Nephron (organoid): Measurements from ENCODE around the gene CHST8.

Experiments used
- H3K27ac Mint-ChIP-seq, 3 experiments: 2 replicates each; pipeline ENCODE4 v1.8.0; 2020; ENCODE audit warnings: mixed read lengths in 3 of 3, mild to moderate bottlenecking in 2 of 3, moderate library complexity in 1 of 3
- H3K27me3 Mint-ChIP-seq: 2 replicates; pipeline ENCODE4 v1.8.0; 2021; ENCODE audit warnings: low read depth, mild to moderate bottlenecking, moderate library complexity, mixed read lengths
- H3K36me3 Mint-ChIP-seq: 2 replicates; pipeline ENCODE4 v1.8.0; 2020; ENCODE audit warnings: low read depth, mixed read lengths
- H3K4me1 Mint-ChIP-seq: 2 replicates; pipeline ENCODE4 v1.8.0; 2020; ENCODE audit warnings: mixed read lengths
- H3K4me3 Mint-ChIP-seq, 3 experiments: 2 replicates each; pipeline ENCODE4 v1.8.0; 2020; ENCODE audit warnings: mild to moderate bottlenecking in 3 of 3, mixed read lengths in 3 of 3, moderate library complexity in 2 of 3
- H3K9me3 Mint-ChIP-seq: 2 replicates; pipeline ENCODE4 v1.8.0; 2020; ENCODE audit warnings: mixed read lengths
- CTCF ChIP-seq, 3 experiments: fragments of 200-600 bp; sonication (generic); IDR thresholded peaks; one replicate each; pipeline ENCODE4 v1.5.0; 2021; ENCODE audit warnings: antibody characterized with exemption in 3 of 3; ENCODE audit not compliant: unreplicated experiment in 3 of 3

CHST8 gene

GRCh38 chr19:33686262-33686661 lies 64.5 kb downstream of the CHST8 start:
- H3K27me3 Mint-ChIP-seq = peaks cover 62% of the 10 kb centered on the region
- H3K27ac Mint-ChIP-seq = no peak overlapping the region
- no peak for TF ChIP-seq CTCF (IDR thresholded peaks at IDR 0.05; ENCODE audit: unreplicated experiment in 3 of 3)
- H3K36me3 Mint-ChIP-seq = no peaks in the 10 kb centered on the region
- H3K4me1 Mint-ChIP-seq = peaks cover 5% of the 10 kb centered on the region
- no peaks in the 10 kb centered on the region for H3K9me3 Mint-ChIP-seq
- H3K4me3 Mint-ChIP-seq = no peak overlapping the region

GRCh38 chr19:33686687-33687480 lies 65.1 kb downstream of the CHST8 start:
- Mint-ChIP-seq H3K36me3 (no peaks in the 10 kb centered on the region), H3K4me3 (no peak overlapping the region), H3K27me3 (peaks cover 66% of the 10 kb centered on the region), H3K9me3 (no peaks in the 10 kb centered on the region), H3K4me1 (peaks cover 5% of the 10 kb centered on the region), H3K27ac (no peak overlapping the region)
- TF ChIP-seq CTCF (IDR thresholded peaks at IDR 0.05; ENCODE audit: unreplicated experiment in 3 of 3) = no peak

- H3K4me1 Mint-ChIP-seq = peaks cover 5% of the 10 kb centered on the region
- no peaks in the 10 kb centered on the region for H3K9me3 Mint-ChIP-seq
- H3K27ac Mint-ChIP-seq = no peak overlapping the region
- peaks cover 62% of the 10 kb centered on the region for H3K27me3 Mint-ChIP-seq
- H3K4me3 Mint-ChIP-seq = no peak overlapping the region
- no peak for TF ChIP-seq CTCF (IDR thresholded peaks at IDR 0.05; ENCODE audit: unreplicated experiment in 3 of 3)
- H3K36me3 Mint-ChIP-seq = no peaks in the 10 kb centered on the region
Observed at GRCh38 chr19:33687481-33688170, 65.9 kb downstream of the CHST8 start.

GRCh38 chr19:33688171-33688992 lies 66.6 kb downstream of the CHST8 start:
- H3K27ac Mint-ChIP-seq = no peak overlapping the region
- H3K4me3 Mint-ChIP-seq = no peak overlapping the region
- TF ChIP-seq CTCF (IDR thresholded peaks at IDR 0.05; ENCODE audit: unreplicated experiment in 3 of 3) = no peak
- H3K36me3 Mint-ChIP-seq = no peaks in the 10 kb centered on the region
- H3K4me1 Mint-ChIP-seq = peaks cover 5% of the 10 kb centered on the region
- peaks cover 54% of the 10 kb centered on the region for H3K27me3 Mint-ChIP-seq
- H3K9me3 Mint-ChIP-seq = no peaks in the 10 kb centered on the region

GRCh38 chr19:33689138-33689746 lies 67.5 kb downstream of the CHST8 start:
- Mint-ChIP-seq H3K4me3 (no peak overlapping the region), H3K27ac (no peak overlapping the region), H3K36me3 (no peaks in the 10 kb centered on the region), H3K9me3 (no peaks in the 10 kb centered on the region), H3K27me3 (peaks cover 46% of the 10 kb centered on the region), H3K4me1 (peaks cover 4% of the 10 kb centered on the region)
- TF ChIP-seq CTCF (IDR thresholded peaks at IDR 0.05; ENCODE audit: unreplicated experiment in 3 of 3) = no peak
